ENCODE results near the gene MED15. TPM values are rescaled to one million over a fixed set of nuclear protein-coding genes. Genes with fewer than 3 reads are reported as not detected.

MED15 gene
- polyA plus RNA-seq, 4 donors, result 31.8 to 67.8 (median 48.3) TPM

GRCh38 chr22:20580611-20581502 lies 73.4 kb downstream of the MED15 start:
- no peak for DNase-seq (ENCODE audit: low read depth in 4 of 4, low spot score in 2 of 4)

DNA sequence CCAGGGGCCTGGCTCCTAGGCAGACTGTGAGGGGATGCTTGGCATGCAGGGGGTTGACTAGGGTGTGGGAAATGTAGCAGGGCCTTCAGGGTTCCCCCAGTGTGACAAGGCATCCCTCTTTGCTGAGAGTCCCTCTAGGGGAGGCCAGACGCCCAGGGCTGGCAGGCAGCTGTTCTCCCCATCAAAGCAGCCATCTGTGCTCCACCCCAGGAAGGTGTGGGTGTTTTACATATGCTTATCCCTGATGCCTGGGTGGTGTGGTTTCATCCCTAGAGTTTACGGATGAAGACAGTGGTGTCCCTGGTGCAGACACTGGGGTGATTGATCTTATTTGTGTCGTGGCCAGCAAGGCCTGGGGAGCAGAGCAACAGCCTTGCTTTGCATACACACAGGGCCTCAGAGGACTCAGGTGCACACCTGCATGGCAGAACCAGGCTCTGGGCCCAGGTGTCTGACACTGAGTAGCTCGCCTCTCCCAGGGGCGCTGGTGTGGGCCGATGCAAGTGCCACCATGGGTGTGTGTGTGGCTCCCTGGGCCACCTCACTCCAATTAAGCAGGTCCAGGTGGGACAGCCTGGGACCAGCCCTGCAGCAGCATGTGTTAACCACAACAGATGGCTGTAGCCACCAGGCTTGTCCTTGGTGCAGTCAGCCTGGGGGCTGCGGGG lies 74.2 kb downstream of the MED15 start:
- no peak for DNase-seq (ENCODE audit: low read depth in 4 of 4, low spot score in 2 of 4)

GRCh38 chr22:20582171-20582511 lies 74.7 kb downstream of the MED15 start:
- no peak for DNase-seq (ENCODE audit: low read depth in 4 of 4, low spot score in 2 of 4)

GRCh38 chr22:20582520-20583361 lies 75.3 kb downstream of the MED15 start:
- DNase-seq (ENCODE audit: low read depth in 4 of 4, low spot score in 2 of 4), result no peak

- no peak for DNase-seq (ENCODE audit: low read depth in 4 of 4, low spot score in 2 of 4)
Measured at GRCh38 chr22:20583471-20583922, 76.1 kb downstream of the MED15 start.

- no peak for DNase-seq (ENCODE audit: low read depth in 4 of 4, low spot score in 2 of 4)
Measured at GRCh38 chr22:20584029-20584871, 76.8 kb downstream of the MED15 start.

- DNase-seq (ENCODE audit: low read depth in 4 of 4, low spot score in 2 of 4), result no peak
Measured at GRCh38 chr22:20584872-20585638, 77.6 kb downstream of the MED15 start.

DNA sequence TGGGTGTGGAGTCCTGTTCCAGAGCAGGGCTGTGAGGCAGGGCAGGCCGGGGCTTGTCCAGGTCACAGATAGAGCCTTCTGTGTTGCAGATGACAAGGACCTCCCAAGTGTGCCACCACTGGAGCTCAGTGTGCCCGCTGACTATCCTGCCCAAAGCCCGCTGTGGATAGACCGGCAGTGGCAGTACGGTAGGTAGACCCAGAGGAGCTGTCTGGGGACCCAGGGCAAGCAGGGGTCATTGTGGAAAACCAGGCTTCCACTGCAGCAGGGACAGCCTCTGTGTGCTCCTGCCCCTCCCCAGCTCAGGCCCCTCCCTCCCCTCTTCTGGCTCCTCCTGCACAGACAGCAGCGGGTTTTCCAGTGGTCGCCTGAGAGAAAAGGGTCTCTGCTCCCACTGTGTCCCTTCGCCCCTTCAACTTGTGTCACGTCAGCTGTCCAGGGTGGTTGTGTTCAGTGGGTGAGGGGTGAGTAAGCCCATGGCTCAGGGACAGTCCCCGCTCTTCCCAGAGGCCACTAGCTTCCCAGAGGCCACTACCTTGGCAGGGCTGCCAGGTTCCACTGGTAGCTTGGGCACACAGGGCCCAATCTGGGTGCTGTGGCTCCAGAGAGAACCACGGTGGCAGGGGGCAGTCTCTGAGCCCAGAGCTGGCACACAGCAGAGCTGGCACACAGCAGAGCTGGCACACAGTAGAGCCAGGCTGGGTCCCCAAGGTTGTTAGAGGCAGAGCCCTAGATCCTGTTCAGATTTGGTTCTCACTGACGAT lies 78.4 kb downstream of the MED15 start:
- no peak for DNase-seq (ENCODE audit: low read depth in 4 of 4, low spot score in 2 of 4)

DNA sequence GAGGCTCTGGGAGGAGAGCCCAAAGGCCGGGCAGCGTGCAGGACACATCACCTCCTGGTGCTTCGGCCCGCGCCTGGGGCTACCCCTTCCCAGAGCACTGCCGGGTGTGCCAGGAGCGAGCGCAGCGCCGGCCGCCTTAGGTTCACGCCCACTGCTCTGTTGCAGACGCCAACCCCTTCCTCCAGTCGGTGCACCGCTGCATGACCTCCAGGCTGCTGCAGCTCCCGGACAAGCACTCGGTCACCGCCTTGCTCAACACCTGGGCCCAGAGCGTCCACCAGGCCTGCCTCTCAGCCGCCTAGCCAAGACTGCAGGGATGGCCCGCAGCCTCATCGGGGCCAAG lies 79.0 kb downstream of the MED15 start:
- no peak for DNase-seq (ENCODE audit: low read depth in 4 of 4, low spot score in 2 of 4)

DNA sequence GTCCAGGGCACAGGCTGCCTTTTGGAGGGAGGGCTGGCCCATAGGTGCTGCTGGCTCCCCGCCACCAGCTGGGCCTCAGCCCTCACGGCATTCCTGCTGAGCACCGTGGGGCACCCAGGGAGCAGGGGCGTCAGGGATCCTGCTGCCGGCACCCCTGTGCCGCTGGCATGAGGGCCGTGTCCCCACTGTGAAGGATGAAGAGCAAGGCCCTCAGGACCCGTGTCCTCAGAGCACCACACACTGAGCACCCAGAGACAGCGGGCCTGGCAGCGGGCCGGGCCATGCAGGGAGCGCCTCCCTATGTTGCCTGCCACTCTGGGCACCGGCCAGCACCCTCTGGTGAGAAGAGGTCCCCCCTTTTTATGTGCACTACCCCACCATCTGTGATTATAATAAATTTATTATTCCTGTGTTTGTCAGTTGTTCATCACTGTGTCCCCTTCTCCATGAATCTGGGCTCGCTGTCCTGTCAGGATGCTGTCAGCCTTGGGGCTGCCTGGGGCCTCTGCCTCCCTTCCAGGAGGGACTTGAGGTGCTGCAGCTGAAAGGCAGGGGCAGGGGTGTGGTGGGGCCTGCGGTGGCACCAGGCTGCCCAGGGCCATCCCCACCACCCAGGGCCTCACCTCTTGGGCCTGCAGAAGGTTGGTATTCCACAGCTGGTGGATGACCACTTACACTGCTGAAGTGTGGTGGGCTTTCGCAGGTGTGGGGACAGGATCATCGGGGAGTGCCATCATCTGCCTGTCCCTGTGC lies 80.0 kb downstream of the MED15 start:
- DNase-seq (ENCODE audit: low read depth in 4 of 4, low spot score in 2 of 4), result no peak

GRCh38 chr22:20588092-20588842 lies 80.9 kb downstream of the MED15 start:
- no peak for DNase-seq (ENCODE audit: low read depth in 4 of 4, low spot score in 2 of 4)

DNA sequence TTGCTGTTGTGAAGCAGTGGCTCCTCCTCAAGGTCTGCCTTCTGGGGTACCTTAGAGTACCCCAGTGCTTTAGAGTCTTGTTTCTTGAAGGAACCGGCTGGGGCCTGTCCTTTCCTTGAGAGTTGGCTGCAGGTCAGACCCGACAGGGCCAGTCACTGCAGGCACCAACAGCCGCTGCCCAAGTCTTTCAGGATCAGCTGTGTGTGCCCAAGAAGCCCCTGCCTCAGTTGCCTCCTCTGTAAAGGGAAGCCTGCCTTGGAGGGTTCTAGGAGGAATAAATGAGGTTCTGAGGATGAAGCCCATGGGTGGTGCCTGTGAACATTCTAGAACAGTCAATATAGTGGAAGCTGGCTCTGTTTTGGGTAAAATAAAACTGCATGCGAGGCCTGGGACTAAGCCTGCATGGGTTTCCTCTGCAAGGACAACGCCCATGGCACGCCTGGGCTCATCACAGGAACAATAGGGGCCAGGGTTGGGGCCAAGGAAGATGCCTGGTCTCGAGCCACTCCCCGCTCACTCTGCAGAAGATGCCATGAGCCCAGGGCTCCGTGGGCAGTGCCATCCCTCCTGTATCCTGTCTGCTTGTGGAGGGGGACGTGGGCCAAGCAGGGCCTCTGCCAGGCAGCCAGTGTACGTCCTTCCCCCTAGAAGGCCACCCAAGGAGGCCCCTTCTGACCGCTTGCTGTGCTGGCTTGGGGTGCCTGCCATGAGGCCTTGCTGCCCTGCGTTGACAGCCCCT lies 81.6 kb downstream of the MED15 start:
- DNase-seq (ENCODE audit: low read depth in 4 of 4, low spot score in 2 of 4), result no peak

- DNase-seq (ENCODE audit: low read depth in 4 of 4, low spot score in 2 of 4), result no peak
Measured at GRCh38 chr22:20589614-20590476, 82.4 kb downstream of the MED15 start.

DNA sequence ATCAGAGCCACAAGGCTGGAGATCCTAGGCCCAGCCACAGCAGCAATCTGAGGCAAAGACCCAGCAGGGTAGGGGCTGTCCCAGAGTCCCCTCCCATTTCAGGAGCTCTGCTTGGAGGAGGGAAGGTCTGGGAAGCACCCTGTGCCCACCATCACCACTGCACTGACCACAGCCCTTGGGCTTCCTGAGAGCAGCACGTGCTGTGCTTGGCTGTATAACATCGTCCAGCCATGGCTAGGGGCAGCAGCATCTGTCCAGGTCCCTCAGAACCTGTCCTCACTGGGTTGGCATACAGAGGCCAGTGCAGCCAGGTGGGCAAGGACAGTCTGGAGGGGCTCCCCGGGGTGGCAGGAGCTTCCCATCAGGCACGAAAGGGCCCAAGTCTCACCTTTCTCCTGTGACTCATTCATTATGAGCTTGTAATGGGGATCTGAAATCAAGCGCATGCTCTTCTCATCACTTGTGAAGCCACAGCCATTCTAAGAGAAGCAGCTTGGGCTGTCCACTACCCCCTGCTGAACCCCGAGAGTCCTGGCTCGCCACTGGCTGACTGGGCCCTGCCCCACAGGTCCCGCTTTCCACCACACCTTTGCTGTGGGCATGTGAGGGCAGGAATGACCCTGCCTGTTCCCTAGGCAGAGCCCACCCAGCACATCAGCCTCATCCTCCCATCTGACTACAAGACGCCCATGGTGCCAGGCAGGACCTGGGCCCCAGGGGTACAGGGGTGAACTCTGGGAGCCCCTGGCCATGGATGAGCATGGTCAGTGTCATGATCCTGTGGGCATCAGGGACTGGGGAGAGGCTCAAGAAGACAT lies 83.3 kb downstream of the MED15 start:
- DNase-seq (ENCODE audit: low read depth in 4 of 4, low spot score in 2 of 4), result no peak

GRCh38 chr22:20591295-20591645 lies 83.9 kb downstream of the MED15 start:
- DNase-seq (ENCODE audit: low read depth in 4 of 4, low spot score in 2 of 4), result no peak
